ENCODE data around the gene RAD51B.

RAD51B gene

GRCh38 chr14:68518761-68519670, 699.4 kb downstream of the RAD51B start:
- no peak overlapping the region for H3K4me3 ChIP-seq
- H3K36me3 ChIP-seq, result no peaks in the 10 kb centered on the region
- no peaks in the 10 kb centered on the region for H3K27me3 ChIP-seq
- TF ChIP-seq Cebpa-rat (IDR thresholded peaks at IDR 0.05), result no peak
- H3K4me1 ChIP-seq, result peaks cover 38% of the 10 kb centered on the region
- H3K4me2 ChIP-seq, result peak overlapping the region; percentile 15
- H3K27ac ChIP-seq, result no peak overlapping the region
- no peak overlapping the region for H3K9ac ChIP-seq
- no peaks in the 10 kb centered on the region for H4K20me1 ChIP-seq
- no peaks in the 10 kb centered on the region for H3K9me3 ChIP-seq

- Histone ChIP-seq H3K9me3 (peaks cover 5% of the 10 kb centered on the region), H3K4me2 (peak overlapping the region; percentile 15; the same call in 1 of the 2 replicates), H3K4me1 (peaks cover 35% of the 10 kb centered on the region)
Observed at GRCh38 chr14:68519671-68520187, 700.1 kb downstream of the RAD51B start.

GRCh38 chr14:68520637-68521556, 701.3 kb downstream of the RAD51B start:
- Histone ChIP-seq H3K27ac (no peak overlapping the region), H3K36me3 (no peaks in the 10 kb centered on the region), H3K9me3 (peaks cover 17% of the 10 kb centered on the region), H3K4me3 (no peak overlapping the region), H3K4me2 (no peak overlapping the region), H3K9ac (no peak overlapping the region), H3K4me1 (peaks cover 35% of the 10 kb centered on the region), H4K20me1 (no peaks in the 10 kb centered on the region), H3K27me3 (no peaks in the 10 kb centered on the region)
- TF ChIP-seq Cebpa-rat (IDR thresholded peaks at IDR 0.05), result no peak

More at GRCh38 chr14:68519671-68520187, 700.1 kb downstream of the RAD51B start:
- H3K36me3 ChIP-seq, result no peaks in the 10 kb centered on the region
- H3K9ac ChIP-seq, result no peak overlapping the region
- no peaks in the 10 kb centered on the region for H4K20me1 ChIP-seq
- no peak overlapping the region for H3K27ac ChIP-seq
- no peak overlapping the region for H3K4me3 ChIP-seq
- H3K27me3 ChIP-seq, result no peaks in the 10 kb centered on the region
- no peak for TF ChIP-seq Cebpa-rat (IDR thresholded peaks at IDR 0.05)

- Histone ChIP-seq H3K27ac (no peak overlapping the region), H4K20me1 (no peaks in the 10 kb centered on the region), H3K36me3 (no peaks in the 10 kb centered on the region), H3K4me3 (no peak overlapping the region), H3K9me3 (peaks cover 21% of the 10 kb centered on the region), H3K27me3 (no peaks in the 10 kb centered on the region), H3K4me1 (peaks cover 35% of the 10 kb centered on the region), H3K9ac (no peak overlapping the region), H3K4me2 (no peak overlapping the region)
- no peak for TF ChIP-seq Cebpa-rat (IDR thresholded peaks at IDR 0.05)
Observed at GRCh38 chr14:68521557-68521901, 702.0 kb downstream of the RAD51B start.

GRCh38 chr14:68521961-68522509, 702.5 kb downstream of the RAD51B start:
- 0 out of 2 replicates have a peak overlapping the region, but pooled peaks have one; percentile 14 for H3K27ac ChIP-seq
- H4K20me1 ChIP-seq, result no peaks in the 10 kb centered on the region
- no peak overlapping the region for H3K4me3 ChIP-seq
- H3K36me3 ChIP-seq, result no peaks in the 10 kb centered on the region
- peaks cover 35% of the 10 kb centered on the region for H3K4me1 ChIP-seq
- no peaks in the 10 kb centered on the region for H3K27me3 ChIP-seq
- H3K9me3 ChIP-seq, result peaks cover 25% of the 10 kb centered on the region
- peak overlapping the region; percentile 58; the same call in 1 of the 2 replicates for H3K4me2 ChIP-seq
- no peak for TF ChIP-seq Cebpa-rat (IDR thresholded peaks at IDR 0.05)
- H3K9ac ChIP-seq, result peak overlapping the region; percentile 43; the same call in 1 of the 2 replicates

GRCh38 chr14:68522510-68523325, 703.1 kb downstream of the RAD51B start:
- no peak overlapping the region for H3K4me3 ChIP-seq
- H3K9ac ChIP-seq, result peak overlapping the region; percentile 43
- H3K4me1 ChIP-seq, result peaks cover 35% of the 10 kb centered on the region
- TF ChIP-seq Cebpa-rat (IDR thresholded peaks at IDR 0.05), result no peak
- no peaks in the 10 kb centered on the region for H3K27me3 ChIP-seq
- H3K9me3 ChIP-seq, result peaks cover 25% of the 10 kb centered on the region
- H3K27ac ChIP-seq, result peak overlapping the region; percentile 25; the same call in 1 of the 2 replicates
- no peaks in the 10 kb centered on the region for H4K20me1 ChIP-seq
- H3K4me2 ChIP-seq, result peak overlapping the region; percentile 58
- no peaks in the 10 kb centered on the region for H3K36me3 ChIP-seq

GRCh38 chr14:68523326-68523610, 703.7 kb downstream of the RAD51B start:
- Histone ChIP-seq H3K9me3 (peaks cover 31% of the 10 kb centered on the region), H3K9ac (no peak overlapping the region), H4K20me1 (no peaks in the 10 kb centered on the region), H3K36me3 (no peaks in the 10 kb centered on the region), H3K4me3 (no peak overlapping the region), H3K27ac (0 out of 2 replicates have a peak overlapping the region, but pooled peaks have one; percentile 25), H3K4me1 (peaks cover 35% of the 10 kb centered on the region), H3K27me3 (no peaks in the 10 kb centered on the region), H3K4me2 (peak overlapping the region; percentile 58)
- TF ChIP-seq Cebpa-rat (IDR thresholded peaks at IDR 0.05), result no peak

GRCh38 chr14:68523989-68524725, 704.6 kb downstream of the RAD51B start:
- Histone ChIP-seq H4K20me1 (no peaks in the 10 kb centered on the region), H3K9me3 (peaks cover 39% of the 10 kb centered on the region), H3K36me3 (peaks cover 1% of the 10 kb centered on the region; the same call in 1 of the 2 replicates), H3K9ac (no peak overlapping the region), H3K4me1 (peaks cover 30% of the 10 kb centered on the region), H3K4me2 (no peak overlapping the region), H3K27me3 (no peaks in the 10 kb centered on the region), H3K27ac (no peak overlapping the region), H3K4me3 (no peak overlapping the region)
- no peak for TF ChIP-seq Cebpa-rat (IDR thresholded peaks at IDR 0.05)
